Activated CD4-positive, alpha-beta T cell treated with anti-CD3 and anti-CD28 coated beads, Interleukin-2, amount 50 U/mL, for 1 hour (primary cell): ENCODE results near the gene MPC1L.
A peak's percentile ranks its signal among the peaks of the same experiment; 100 is the strongest.
"Not testable (repeated sequence)": the region's sequence is repeated elsewhere in the genome, so short reads cannot be mapped to it uniquely, and the experiment has no call there.

ENCODE experiments used
- DNase-seq: peaks from one replicate; pipeline ENCODE4 v3.0.0-alpha.2; 2020

The MPC1L gene

DNA sequence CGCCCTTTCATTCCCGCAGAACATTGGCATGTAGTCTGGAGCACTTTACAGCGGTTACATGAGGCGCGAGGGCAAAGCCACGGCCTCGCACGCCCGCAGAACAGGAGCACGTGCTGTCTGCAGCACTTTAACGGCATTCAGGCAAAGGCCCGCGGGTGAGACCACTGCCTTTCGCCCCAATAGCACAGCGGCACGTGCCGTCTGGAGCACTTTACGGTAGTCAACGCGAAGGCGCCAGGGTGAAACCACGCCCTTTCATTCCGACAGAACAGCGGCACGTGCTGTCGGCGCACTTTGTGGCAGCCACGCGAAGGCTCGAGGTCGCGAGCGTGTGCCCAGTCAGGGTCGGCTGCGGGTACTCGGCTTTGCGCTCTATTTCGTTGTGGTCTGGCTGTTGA lies at the start of gene MPC1L:
Gene MPC1L (plus strand): TSS at position 290 of the 398 bp plus-strand sequence. CDS start 138 bp downstream, outside the sequence.
- DNase-seq, result no peak

DNA sequence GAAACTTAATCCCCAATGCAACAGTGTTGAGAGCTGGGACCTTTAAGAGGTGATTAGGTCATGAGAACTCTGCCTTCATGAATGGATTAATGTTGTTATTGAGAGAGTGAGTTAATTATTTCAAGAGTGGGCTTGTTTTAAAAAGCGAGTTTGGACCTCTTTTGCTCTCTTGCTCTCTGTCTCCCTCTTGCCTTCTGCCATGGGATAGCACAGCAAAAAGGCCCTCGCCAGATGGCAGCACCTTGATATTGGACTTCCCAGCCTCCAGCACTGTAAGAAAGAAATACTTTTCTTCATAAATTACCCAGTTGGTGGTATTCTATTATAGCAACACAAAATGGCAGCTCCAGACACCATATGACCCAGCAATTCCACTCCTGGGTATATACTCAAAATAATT lies 49.5 kb upstream of the MPC1L start:
- DNase-seq, result peak; percentile 24

DNA sequence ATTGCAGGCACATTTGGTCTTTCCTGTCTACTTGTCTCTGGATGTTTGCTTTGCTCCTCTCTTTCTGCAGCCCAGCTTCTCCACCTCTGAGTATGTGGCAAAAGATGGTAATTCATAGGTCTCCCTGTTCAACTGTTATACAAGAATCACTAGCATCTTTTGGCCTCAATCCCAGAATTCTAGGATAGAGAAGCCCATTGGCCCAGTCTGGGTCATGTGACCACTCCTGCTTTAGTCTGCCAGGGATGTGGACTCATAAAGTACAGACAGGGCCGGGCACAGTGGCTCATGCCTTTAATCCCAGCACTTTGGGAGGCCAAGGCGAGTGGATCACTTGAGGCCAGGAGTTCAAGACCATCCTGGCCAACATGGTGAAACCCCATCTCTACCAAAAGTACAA lies 47.8 kb upstream of the MPC1L start:
- not testable (repeated sequence) for DNase-seq

DNA sequence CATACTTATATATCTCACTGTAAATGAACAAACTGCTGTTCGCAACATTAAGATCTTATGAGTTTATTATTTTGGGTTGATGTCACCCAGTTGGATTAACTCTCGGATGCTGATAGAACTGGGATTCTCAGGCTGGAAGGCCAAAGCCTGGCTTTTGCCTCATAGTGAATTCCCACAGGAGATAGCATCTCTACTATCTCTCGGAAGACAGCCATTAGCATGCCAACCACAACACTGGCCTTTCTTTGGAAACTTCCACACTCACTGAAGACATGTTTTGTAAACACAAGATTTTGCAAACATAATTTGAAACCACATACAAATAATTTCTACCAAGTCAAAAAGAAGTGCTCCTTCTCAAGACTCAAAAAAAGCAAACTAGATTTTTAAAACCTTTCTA lies 46.9 kb upstream of the MPC1L start:
- DNase-seq, result no peak

DNA sequence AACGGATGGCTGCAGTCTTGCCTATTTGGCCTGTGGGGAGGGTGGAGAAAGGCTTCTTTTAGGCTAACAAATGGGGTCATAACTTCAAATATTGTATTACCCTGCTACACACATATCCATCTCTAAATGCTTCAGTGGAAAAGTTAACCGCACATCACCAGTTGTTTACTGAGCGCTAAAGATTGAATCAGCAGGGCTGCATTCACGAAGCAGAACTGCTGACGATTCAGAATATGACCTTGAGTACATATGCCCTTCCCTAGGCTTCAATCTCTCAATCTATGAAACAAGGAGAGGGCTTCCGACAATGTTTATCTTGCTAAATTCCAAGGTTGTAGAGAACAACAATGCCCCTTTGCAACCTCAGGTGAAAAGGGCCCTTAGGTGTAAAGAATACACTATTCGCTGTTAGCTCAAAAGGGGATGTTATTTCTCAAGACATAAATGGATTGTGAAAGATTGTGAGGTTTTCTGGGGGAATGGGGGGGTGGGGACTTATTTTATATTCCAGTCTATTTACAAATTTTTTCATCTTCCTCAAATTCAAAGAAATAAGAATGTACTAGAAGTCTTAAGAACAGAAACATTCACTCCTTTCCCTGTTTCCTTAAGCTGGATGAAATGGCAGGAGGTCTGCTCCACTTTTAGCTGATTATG lies 45.1 kb upstream of the MPC1L start:
- no peak for DNase-seq

DNA sequence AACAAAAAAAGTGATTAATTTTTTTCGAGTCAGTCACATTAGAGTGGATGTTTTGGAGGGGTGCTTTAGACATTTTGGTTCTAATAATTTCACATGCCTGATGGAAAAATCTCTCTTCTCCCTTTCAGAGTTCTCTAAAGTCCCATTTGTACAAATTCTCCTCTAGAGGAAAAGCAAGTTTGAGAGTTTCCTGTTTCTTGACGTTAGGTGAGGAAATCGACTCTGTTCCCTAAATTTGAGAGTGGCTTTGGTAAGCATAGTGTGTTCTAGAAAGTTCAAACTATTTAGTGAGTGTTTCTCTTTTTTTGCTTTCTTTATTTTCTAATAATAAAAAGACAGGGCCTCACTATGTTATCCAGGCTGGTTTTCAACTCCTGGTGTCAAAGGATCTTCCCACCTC lies 44.1 kb upstream of the MPC1L start:
- no peak for DNase-seq

DNA sequence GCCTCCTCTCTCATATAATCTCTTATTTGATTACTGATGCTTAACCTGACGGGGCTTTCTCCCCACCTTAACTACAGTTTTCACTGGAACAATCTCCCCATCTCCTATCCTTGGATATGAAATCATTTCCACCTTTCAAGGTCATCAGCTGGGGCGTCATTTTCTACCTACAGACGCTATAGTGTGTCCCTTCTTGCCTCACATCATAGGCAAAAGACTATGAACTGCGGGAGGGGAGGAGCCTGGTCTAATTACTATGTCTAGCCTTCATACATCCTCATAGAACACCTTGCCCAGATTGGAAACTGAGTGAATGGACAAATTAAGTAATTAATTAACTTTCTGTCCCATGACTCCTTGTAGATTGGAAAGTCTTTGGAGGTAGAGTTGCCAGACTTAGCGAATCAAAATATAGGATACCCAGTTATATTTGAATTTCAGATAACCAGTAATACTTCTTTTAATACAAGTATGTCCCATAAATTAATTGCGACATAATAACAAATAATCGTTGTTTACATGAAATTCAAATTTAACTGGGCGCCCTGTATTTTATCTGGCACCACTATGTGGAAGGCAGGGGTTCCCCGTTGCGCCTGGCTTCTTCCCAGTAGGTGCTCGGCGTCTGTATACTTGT lies 43.2 kb upstream of the MPC1L start:
- DNase-seq, result no peak

DNA sequence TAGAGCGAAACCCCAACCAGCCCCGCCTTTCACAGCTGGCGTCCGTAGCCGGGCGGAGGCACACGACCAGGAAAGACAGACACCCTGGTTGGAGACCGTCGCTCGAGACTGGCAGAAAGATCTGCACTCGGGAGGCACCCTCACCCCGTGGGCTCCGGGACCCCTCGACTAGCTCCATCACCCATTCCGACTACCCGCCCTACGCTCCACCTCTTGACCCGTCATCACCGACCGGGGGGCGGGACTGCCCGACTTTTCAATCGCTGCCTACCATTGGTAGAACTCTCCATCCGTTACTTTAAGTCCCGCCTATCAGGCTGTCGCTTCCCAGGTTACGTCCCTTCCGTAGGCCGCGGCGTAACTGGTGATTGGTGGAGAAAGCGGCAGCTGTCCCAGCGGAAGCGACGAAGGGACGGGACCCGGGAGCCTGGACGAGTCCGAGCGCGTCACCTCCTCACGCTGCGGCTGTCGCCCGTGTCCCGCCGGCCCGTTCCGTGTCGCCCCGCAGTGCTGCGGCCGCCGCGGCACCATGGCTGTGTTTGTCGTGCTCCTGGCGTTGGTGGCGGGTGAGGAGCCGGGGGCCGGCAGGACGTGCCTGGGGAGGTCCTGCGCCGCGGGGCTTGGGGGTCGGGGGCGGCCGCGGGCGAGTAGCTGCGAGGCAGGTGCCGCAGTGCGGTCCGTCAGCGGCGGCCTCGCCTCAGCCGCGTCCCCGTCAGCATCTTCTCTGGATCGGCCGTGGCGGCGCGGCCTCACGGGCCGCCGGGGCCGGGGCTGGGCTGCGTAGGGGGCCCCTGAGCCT lies 42.5 kb upstream of the MPC1L start, which contains the start of gene ATP6AP2:
Gene ATP6AP2 (plus strand): TSS at position 434 of the 799 bp plus-strand sequence. CDS start 96 bp downstream, at position 530.
- peak; percentile 83 for DNase-seq

DNA sequence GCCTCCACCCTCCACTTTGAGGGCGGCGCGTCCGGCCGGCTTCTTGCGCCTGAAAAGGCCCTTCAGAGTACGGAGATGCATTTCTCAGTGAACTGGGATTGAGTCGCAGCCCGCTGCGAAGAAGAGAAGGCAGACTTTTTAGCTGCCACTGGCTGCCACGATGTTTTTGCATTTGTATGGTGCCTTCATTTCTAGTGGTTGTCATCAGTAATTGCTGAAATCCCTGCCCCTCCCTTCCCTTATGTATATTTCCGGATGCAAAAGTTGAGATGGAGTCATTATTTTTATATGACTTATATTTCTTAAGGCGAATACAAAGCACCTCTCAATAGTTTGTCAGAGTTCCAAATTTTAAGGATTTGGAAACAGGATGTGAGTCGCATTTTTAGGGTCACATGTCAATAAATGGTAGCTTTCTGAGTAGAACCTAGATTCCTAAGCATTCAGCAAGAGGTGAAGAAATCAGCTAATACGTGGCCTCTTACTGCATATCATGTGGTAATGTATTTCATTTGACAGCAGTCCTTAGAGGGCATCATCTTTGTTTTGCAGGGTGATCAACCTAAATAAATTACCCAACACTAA lies 41.8 kb upstream of the MPC1L start:
- DNase-seq, result peak; percentile 4

DNA sequence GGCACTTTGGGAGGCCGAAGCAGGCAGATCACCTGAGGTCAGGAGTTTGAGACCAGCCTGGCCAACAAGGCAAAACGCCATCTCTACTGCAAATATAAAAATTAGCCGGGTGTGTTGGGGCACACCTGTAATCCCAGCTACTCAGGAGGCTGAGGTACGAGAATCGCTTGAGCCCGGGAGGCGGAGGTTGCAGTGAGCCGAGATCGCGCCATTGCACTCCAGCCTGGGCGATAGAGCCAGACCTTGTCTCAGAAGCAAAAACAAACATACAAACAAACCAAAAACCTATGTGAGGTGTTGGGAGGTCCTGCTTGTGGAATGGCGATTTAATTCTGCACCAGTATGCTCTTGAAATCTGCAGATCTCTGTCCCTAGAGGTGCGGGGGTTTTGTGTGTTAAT lies 41.0 kb upstream of the MPC1L start:
- not testable (repeated sequence) for DNase-seq

DNA sequence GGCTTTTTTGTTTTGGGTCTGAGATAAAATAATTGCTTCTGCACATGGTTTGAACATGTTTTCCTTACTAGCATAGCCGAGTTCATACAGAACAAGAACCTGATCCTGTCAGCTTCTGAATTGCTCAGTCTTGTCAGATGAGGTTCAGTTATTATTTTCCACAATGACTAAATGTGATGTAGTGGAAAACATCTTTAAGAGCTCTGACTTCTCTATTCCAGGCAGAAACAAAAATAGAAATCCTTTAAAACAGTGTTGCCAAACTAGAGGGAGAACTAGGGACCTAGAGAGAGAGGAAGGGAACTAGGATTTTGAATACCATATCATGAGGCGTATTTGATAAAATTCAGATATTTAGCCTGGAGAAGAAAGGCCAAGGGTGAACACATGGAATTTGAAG lies 40.4 kb upstream of the MPC1L start:
- DNase-seq, result no peak

DNA sequence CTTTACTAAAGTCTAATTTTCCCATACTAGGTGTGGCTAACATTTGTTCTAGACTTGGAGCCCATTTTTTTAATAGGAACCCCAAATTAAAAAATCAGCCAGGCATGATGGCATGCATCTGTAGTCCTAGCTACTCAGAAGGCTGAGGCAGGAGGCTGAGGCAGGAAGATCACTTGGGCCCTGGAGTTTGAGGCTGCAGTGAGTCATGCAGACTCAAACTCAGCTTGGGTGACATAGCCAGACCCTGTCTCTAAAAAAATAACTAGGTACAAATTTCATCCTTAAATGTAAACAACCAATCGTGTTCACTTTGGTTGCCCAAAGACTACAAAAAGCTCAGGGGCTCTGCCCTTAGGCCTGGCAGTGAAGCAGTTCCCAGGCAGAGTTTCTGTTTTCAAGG lies 35.6 kb upstream of the MPC1L start:
- DNase-seq, result not testable (repeated sequence)

DNA sequence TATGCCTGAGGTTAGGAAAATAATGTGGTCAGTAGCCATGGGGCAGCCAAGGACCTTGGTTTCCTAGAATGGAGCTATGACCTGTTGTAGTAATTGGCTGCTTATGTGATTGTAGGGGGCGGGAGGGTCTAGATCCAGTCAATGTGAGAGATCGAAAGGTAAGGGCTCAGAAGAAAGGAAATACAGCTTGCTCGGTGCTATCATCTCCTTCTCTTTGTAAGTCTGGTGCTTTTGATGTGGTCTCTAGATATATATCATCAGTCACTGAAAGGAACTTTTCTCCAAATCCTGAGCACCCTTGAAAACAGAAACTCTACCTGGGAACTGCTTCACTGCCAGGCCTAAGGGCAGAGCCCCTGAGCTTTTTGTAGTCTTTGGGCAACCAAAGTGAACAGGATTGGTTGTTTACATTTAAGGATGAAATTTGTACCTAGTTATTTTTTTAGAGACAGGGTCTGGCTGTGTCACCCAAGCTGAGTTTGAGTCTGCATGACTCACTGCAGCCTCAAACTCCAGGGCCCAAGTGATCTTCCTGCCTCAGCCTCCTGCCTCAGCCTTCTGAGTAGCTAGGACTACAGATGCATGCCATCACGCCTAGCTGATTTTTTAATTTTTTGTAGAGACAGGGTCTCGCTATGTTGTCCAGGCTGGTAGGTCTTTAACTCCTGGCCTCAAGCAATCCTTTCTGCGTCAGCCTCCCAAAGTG lies 33.5 kb upstream of the MPC1L start:
- peak; percentile 2 for DNase-seq

DNA sequence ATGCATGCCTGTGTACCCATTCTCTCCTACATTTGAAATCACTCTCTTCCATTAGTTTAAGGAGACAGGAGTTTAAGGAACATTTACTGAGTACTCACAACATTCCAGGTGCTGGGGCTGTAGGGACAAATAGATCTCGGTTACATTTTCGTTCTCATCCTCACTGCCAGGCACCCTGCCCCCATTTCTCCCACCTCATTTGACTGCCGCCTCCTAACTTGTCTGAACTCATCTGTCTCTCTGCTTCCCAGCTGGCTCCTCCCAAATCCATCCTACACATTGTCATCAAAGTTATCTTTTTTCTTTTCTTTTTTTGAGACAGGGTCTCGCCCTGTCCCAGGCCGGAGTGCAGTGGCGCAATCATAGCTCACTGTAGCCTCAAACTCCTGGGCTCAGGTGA lies 19.8 kb upstream of the MPC1L start:
- DNase-seq, result no peak

DNA sequence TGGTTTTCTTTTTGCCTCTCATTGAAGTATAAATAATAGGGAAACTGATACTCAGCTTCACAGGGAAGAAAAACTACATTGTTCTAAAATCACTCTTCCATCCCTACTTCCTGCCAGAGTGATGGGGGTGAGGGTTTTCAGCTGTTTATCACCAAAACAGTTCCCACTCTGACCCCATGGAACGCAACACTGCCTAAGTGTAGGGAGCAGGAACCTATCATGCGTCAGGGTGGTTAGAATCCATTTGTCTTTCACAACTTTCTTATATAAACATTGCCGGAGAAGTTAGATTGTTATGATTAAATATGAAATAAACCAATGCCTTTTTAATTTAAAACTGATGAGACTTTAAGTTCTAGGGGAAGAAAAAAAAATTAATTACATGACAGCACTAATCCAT lies 15.8 kb upstream of the MPC1L start:
- DNase-seq, result no peak

DNA sequence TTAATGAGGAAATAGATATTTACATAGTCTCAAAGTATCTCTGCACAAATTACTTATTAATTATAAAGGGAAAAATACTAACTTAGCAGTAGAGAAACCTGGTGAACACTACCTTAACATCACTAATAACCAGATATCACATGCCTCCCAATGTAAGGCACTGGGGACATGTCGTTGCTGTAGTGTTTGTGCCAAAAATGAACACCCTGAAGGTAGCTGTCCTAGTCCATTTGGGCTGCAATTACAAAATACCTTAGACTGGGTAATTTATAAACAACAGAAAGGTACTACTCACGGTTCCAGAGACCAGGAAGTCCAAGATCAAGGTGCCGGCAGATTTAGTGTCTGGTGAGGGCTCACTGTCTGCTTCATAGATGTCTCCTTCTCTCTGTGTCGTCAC lies 10.7 kb upstream of the MPC1L start:
- no peak for DNase-seq

DNA sequence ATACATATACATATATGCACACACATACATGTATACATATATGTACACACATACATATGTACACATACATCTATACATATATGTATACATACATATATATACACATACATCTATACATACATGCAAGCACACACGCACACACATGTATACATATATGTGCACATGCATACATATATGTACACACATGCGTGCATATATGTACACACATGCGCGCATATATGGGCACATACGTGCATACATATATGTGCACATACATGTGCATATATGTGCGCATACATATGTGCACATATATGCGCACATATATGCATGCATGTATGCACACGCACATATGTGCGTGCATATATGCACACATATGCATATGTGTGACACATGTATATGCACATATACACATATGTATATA lies 7.3 kb upstream of the MPC1L start:
- DNase-seq, result no peak

DNA sequence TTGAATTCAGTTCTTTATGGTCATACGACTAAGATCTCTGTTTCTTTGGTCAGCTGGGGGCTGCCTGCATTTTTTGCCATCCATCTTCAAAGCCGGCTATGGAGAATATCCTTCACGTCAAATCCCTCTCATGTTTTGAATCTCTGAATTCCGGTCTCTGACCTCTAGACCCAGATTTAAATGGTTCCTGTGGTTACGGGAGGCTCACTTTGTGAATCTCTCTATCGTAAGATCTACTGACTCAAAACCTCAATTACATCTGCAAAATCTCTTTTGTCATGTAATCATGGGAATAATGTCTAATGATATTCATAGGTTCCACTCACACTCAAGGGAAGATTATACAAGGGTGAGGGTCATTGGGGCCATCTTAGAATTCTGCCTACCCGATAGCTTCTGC lies 5.7 kb upstream of the MPC1L start:
- DNase-seq, result no peak

DNA sequence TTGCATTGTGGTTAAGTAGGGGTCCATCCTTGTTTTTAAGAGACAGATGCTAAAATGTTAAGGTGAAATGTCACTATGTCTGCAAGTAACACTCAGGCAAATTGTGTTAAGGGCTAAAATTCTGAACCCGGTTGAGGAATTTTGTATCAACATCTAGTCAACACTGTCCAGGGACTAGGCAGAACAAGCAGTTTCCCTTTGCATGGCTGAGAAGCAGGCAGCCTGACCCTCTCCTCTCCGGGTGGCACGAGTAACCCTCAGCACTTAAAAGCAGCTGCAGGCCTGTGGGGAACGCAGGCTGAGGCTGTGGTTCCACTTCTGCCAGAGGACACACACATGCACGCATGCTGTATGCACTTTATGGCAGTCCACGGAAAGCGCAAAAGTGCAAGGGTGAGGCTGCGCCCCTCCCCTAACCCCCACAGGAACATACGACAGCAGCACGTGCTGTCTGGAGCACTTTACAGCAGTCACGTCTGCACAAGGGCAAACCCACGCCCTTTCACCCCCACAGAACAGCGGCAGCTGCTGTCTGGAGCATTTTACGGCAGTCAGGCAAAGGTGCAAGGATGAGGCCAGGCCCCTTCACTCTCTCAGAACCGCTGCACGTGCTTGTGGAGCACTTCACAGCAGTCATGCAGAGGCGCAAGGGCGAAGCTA lies 619 bp upstream of the MPC1L start:
- DNase-seq, result no peak

DNA sequence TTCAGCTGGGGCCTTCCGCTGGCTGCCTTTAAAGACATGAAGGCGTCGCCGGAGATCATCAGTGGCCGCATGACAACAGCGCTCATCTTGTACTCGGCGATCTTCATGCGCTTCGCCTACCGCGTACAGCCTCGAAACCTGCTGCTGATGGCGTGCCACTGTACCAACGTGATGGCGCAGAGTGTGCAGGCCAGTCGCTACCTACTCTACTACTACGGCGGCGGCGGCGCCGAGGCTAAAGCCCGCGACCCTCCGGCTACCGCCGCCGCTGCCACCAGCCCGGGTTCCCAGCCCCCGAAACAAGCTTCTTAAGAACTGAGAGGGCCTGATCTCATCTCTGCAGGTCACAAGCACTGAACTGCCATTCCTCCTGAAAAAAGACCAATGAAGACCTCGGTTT lies 437 bp downstream of the MPC1L start:
- no peak for DNase-seq

DNA sequence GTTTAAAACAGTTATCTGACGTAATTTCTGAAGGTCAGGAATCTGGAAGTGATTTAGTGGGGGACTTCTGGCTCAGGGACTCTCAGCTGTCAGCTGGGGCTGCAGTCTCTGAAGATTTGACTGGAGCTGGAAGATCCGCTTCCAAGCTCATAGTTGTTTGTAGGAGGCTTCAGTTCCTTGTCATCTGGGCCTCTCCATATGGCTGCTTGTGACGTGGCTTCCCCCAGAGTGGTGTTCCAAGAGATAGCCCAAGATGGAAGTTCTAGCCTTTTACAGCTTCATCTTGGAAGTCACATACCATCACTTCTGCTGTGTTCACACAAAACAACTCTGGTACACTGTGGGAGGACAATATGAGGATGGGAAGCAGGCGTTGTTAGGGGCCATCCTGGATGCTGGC lies 2.1 kb downstream of the MPC1L start:
- no peak for DNase-seq

DNA sequence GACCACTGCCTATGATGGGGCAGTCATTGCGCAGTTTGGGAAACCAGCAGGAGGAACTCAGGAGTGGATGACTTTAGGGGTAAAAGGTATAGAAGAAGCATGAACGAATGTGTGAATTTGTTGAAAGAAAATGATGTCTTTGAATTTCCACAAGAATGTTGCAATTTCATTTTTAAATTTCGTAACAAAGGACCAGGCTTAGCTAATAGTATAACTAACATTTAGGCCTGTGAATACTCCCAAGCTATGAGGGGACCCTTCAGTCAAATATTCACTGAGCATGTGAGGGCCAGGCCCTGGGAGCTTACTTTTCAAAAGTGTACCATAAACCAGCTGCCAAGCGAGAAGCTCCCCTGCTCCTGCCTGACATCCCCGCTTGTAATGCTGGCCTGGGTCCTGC lies 5.3 kb downstream of the MPC1L start:
- no peak for DNase-seq
